HFF-Myc (cell line): Measurements from ENCODE around the gene WFDC1.

Experiments used
- DNase-seq: peaks from one replicate; pipeline ENCODE4 v3.0.0-alpha.2; 2011; ENCODE audit warnings: low read depth; ENCODE audit errors: extremely low read depth
- H3K4me3 ChIP-seq: replicated peaks from 2 replicates; pipeline ENCODE4 v1.5.1; 2011; ENCODE audit warnings: low read depth, mild to moderate bottlenecking, control low read depth, low read length
- CTCF ChIP-seq: IDR thresholded peaks from 2 replicates; pipeline ENCODE4 v1.5.1; 2012; ENCODE audit warnings: mild to moderate bottlenecking, low read depth, low read length, control low read depth; ENCODE audit errors: missing control alignments

The WFDC1 gene

GRCh38 chr16:84349862-84350684 lies 55.4 kb downstream of the WFDC1 start:
- no peak overlapping the region for H3K4me3 ChIP-seq
- no peak for TF ChIP-seq CTCF
- DNase-seq, result no peak

GRCh38 chr16:84350685-84351400 lies 56.2 kb downstream of the WFDC1 start:
- TF ChIP-seq CTCF, result no peak
- no peak overlapping the region for H3K4me3 ChIP-seq
- no peak for DNase-seq

- TF ChIP-seq CTCF, result no peak
- no peak for DNase-seq
- no peak overlapping the region for H3K4me3 ChIP-seq
These were observed 57.0 kb downstream of the WFDC1 start for GRCh38 chr16:84351630-84352029.

GRCh38 chr16:84354306-84354705 lies 59.6 kb downstream of the WFDC1 start:
- no peak overlapping the region for H3K4me3 ChIP-seq
- DNase-seq, result no peak
- no peak for TF ChIP-seq CTCF

- no peak overlapping the region for H3K4me3 ChIP-seq
- DNase-seq, result no peak
These were observed 60.5 kb downstream of the WFDC1 start for GRCh38 chr16:84355149-84355548.

GRCh38 chr16:84356176-84356575 lies 61.5 kb downstream of the WFDC1 start:
- no peak for DNase-seq
- no peak overlapping the region for H3K4me3 ChIP-seq
- TF ChIP-seq CTCF, result no peak

More at GRCh38 chr16:84355149-84355548, 60.5 kb downstream of the WFDC1 start:
- no peak for TF ChIP-seq CTCF
